Heart left ventricle (tissue), 16 donors: ENCODE measurements around the gene CBX4. TPM values are rescaled to one million over a fixed set of nuclear protein-coding genes. Genes with fewer than 3 reads are reported as not detected.

Experiments used
- ATAC-seq, 4 donors: fragments of 200-7000 bp; cut with Tn5 transposase; one replicate each; pipeline ENCODE4 v1.9.1; 2020 to 2022; ENCODE audit warnings: moderate library complexity in 4 of 4, mild to moderate bottlenecking in 3 of 4, moderate number of reproducible peaks in 1 of 4
- DNase-seq, 5 donors: peaks; one replicate each; pipeline ENCODE4 v3.0.0-alpha.2; 2020
- H3K27ac ChIP-seq, 12 donors: fragments of 200-600 bp; sonication (generic) in 4 of 12; one replicate each; pipeline versions ENCODE4 v1.5.0 to v1.8.0; 2016 to 2022; ENCODE audit warnings: mild to moderate bottlenecking in 2 of 12
- H3K27me3 ChIP-seq, 9 donors: fragments of 200-600 bp; sonication (generic) in 2 of 9; one replicate each; pipeline versions ENCODE4 v1.5.1 to v1.8.0; 2016 to 2022; ENCODE audit warnings: mild to moderate bottlenecking in 3 of 9
- H3K36me3 ChIP-seq, 9 donors: fragments of 200-600 bp; sonication (generic) in 2 of 9; one replicate each; pipeline versions ENCODE4 v1.5.0 to v1.8.0; 2018 to 2022; ENCODE audit warnings: mild to moderate bottlenecking in 2 of 9
- H3K4me1 ChIP-seq, 12 donors: fragments of 200-600 bp; sonication (generic) in 4 of 12; one replicate each; pipeline versions ENCODE4 v1.5.0 to v1.8.0; 2016 to 2022; ENCODE audit warnings: mild to moderate bottlenecking in 3 of 12
- H3K4me3 ChIP-seq, 12 donors: fragments of 200-600 bp; sonication (generic) in 4 of 12; one replicate each; pipeline versions ENCODE4 v1.5.0 to v1.8.0; 2017 to 2022; ENCODE audit warnings: mild to moderate bottlenecking in 9 of 12, moderate library complexity in 4 of 12
- H3K9me3 ChIP-seq, 12 donors: fragments of 200-600 bp; sonication (generic) in 4 of 12; one replicate each; pipeline versions ENCODE4 v1.5.0 to v1.8.0; 2016 to 2022; ENCODE audit warnings: mild to moderate bottlenecking in 1 of 12
- CTCF ChIP-seq, 12 donors: fragments of 200-600 bp; sonication (generic) in 4 of 12; IDR thresholded peaks; one replicate each; pipeline versions ENCODE4 v1.5.0 to v1.8.0; 2018 to 2022; ENCODE audit warnings: antibody characterized with exemption in 12 of 12, mild to moderate bottlenecking in 5 of 12
- POLR2A ChIP-seq, 2 donors: fragments of 450-650 bp; IDR thresholded peaks; one replicate each; pipeline ENCODE4 v1.6.1; 2017; ENCODE audit warnings: antibody characterized with exemption in 2 of 2, mild to moderate bottlenecking in 2 of 2, moderate library complexity in 2 of 2
- WGBS, 4 donors: extraction: QIAGEN DNeasy Blood & Tissue Kit in 2 of 4; methylation state at CpG; one replicate each; pipeline versions ENCODE4 v1.1.5 to v1.1.7; 2013 to 2018; 5-methylcytosine and 5-hydroxymethylcytosine counted together
- intact Hi-C, 10 donors: fragments of 100-400 bp; cut with DNase I; formaldehyde crosslinking; loops; one replicate each; pipeline versions ENCODE4 v1.11.1 to v1.14.2; 2022
- polyA plus RNA-seq, 2 donors: library from polyadenylated mRNA; stranded (reverse); fragments of 200-250 nt; gene quantifications; one replicate each; pipeline ENCODE4 v1.2.3, GENCODE V29; 2013
- total RNA-seq, 9 donors: library from RNA; depleted of rRNA in 2 of 9; stranded (reverse); fragments of >200 nt in 2 of 9; fragmentation: NEBNext Ultra II Directional in 3 of 9; extraction: Animal tissue kit (Norgen Biotek cat#: 25700) in 3 of 9; gene quantifications; one replicate each; pipeline versions ENCODE4 v1.1.0 to v1.2.4, GENCODE V29; 2016 to 2023
- donor health status: ischemic (EF 13 %, LVEDD 7.1; RV severe dilation, severe dysfunction).
- donor health status: healthy with polysubstance abuse.
- donor health status: DM: no; HTN: yes; CAD: no.
- donor health status: DM: no; HTN: no; CAD: no.
- donor health status: ischemic (EF 25% LVEDD 6.9; RV normal size, moderate dysfunction).
- donor health status: ischemic (EF 25% LVEDD 5.7; RV mildly dilated, moderate dysfunction).
- donor health status: healthy.
- donor health status: DM: yes; HTN: yes; CAD: no.
- donor health status: ischemic (EF 35%, LVEDD 5.7; RV mildly dilated, moderate dysfunction).
- donor health status: nonischemic (EF 11% LVEDD 7.7; RV severe dilation, severe dysfunction).
- donor health status: DM: yes; HTN: yes; CAD: no.
- donor health status: PGD.
- donor health status: ischemic (EF 29% LVEDD 5.4; RV normal size, mild dysfunction).
- donor health status: nonischemic (EF 23%, LVEDD 6.1; RV moderate dilation, normal function).

Gene CBX4
- total and polyA plus RNA-seq, 11 donors, result 10.9 to 41.1 (median 26.8) TPM

- H3K4me1 ChIP-seq, result peaks cover 0 to 55% (median 21%) of the 10 kb centered on the region in 12 donors
- H3K36me3 ChIP-seq, result no peaks in the 10 kb centered on the region
- no peaks in the 10 kb centered on the region for H3K9me3 ChIP-seq
- peaks cover 85 to 100% (median 97%) of the 10 kb centered on the region in 9 donors for H3K27me3 ChIP-seq
- ATAC-seq (no peak), DNase-seq (no peak)
- intact Hi-C loops, result loop anchor here in 5 of 10 donors (2.0 to 10.0 kb wide), 5 partner anchors 37 to 188 kb away; no protein-coding TSS in a partner anchor
- no peak overlapping the region for H3K27ac ChIP-seq
- peak overlapping the region in 2 of 12 donors; percentile 25 to 44 for H3K4me3 ChIP-seq
- 1 to 6% (median 3%) methylated on average over 14 to 76 of the region's 76 CpGs for WGBS, 4 donors
- TF ChIP-seq CTCF (IDR thresholded peaks at IDR 0.05) (no peak), POLR2A (IDR thresholded peaks at IDR 0.05) (no peak)
Measured at GRCh38 chr17:79803997-79804855, 35.0 kb downstream of the CBX4 start.

- DNase-seq, result no peak
- peaks cover 0 to 62% (median 27%) of the 10 kb centered on the region in 12 donors for H3K4me1 ChIP-seq
Measured at GRCh38 chr17:79803421-79803996, 35.7 kb downstream of the CBX4 start.

GRCh38 chr17:79802736-79803420, 36.4 kb downstream of the CBX4 start:
- no peak for ATAC-seq
- peaks cover 0 to 69% (median 34%) of the 10 kb centered on the region in 12 donors for H3K4me1 ChIP-seq
- whole genome bisulfite sequencing, 4 donors, result 5 to 8% (median 6%) methylated on average over 35 to 57 of the region's 57 CpGs
- H3K4me3 ChIP-seq, result no peak overlapping the region
- no peak overlapping the region for H3K27ac ChIP-seq
- H3K27me3 ChIP-seq, result peaks cover 87 to 100% (median 98%) of the 10 kb centered on the region in 9 donors
- no peaks in the 10 kb centered on the region for H3K9me3 ChIP-seq
- TF ChIP-seq POLR2A (IDR thresholded peaks at IDR 0.05) (no peak), CTCF (IDR thresholded peaks at IDR 0.05) (no peak)
- DNase-seq, result no peak
- H3K36me3 ChIP-seq, result no peaks in the 10 kb centered on the region
- intact Hi-C loops, result loop anchor here in 5 of 10 donors (2.0 to 10.0 kb wide), 5 partner anchors 38 to 189 kb away; no protein-coding TSS in a partner anchor

More at GRCh38 chr17:79803421-79803996, 35.7 kb downstream of the CBX4 start:
- no peak for TF ChIP-seq POLR2A (IDR thresholded peaks at IDR 0.05)
- TF ChIP-seq CTCF (IDR thresholded peaks at IDR 0.05), result no peak
- Histone ChIP-seq H3K9me3 (no peaks in the 10 kb centered on the region), H3K27me3 (peaks cover 86 to 100% (median 97%) of the 10 kb centered on the region in 9 donors), H3K36me3 (no peaks in the 10 kb centered on the region), H3K4me3 (peak overlapping the region in 1 of 12 donors; percentile 44), H3K27ac (no peak overlapping the region)
- intact Hi-C loops, result loop anchor here in 5 of 10 donors (2.0 to 10.0 kb wide), 5 partner anchors 37 to 189 kb away; no protein-coding TSS in a partner anchor
- ATAC-seq, result no peak
- WGBS, 4 donors, result 7 to 12% (median 9%) methylated on average over 20 to 31 of the region's 31 CpGs
